ENCODE data around the gene GALNTL6.

The GALNTL6 gene

GRCh38 chr4:171928336-171928735 is 115.1 kb downstream of the GALNTL6 start:
- TF ChIP-seq POLR2A (IDR thresholded peaks at IDR 0.05; ENCODE audit: low read depth, low read length): no peak
- DNase-seq (ENCODE audit: insufficient read length, low spot score) (no peak), FAIRE-seq (no peak)

- FAIRE-seq (no peak), DNase-seq (ENCODE audit: insufficient read length, low spot score) (no peak)
- no peak for TF ChIP-seq POLR2A (IDR thresholded peaks at IDR 0.05; ENCODE audit: low read depth, low read length)
Measured at GRCh38 chr4:171929477-171929876, 116.3 kb downstream of the GALNTL6 start.

GRCh38 chr4:171929907-171930306 is 116.7 kb downstream of the GALNTL6 start:
- no peak for TF ChIP-seq POLR2A (IDR thresholded peaks at IDR 0.05; ENCODE audit: low read depth, low read length)
- FAIRE-seq (no peak), DNase-seq (ENCODE audit: insufficient read length, low spot score) (no peak)

- DNase-seq (ENCODE audit: insufficient read length, low spot score) (no peak), FAIRE-seq (no peak)
- TF ChIP-seq POLR2A (IDR thresholded peaks at IDR 0.05; ENCODE audit: low read depth, low read length): no peak
Measured at GRCh38 chr4:171932238-171932637, 119.0 kb downstream of the GALNTL6 start.

- TF ChIP-seq POLR2A (IDR thresholded peaks at IDR 0.05; ENCODE audit: low read depth, low read length): no peak
- no peak for FAIRE-seq
- DNase-seq (ENCODE audit: insufficient read length, low spot score): no peak
Measured at GRCh38 chr4:171940656-171941055, 127.5 kb downstream of the GALNTL6 start.

- no peak for DNase-seq (ENCODE audit: insufficient read length, low spot score)
- TF ChIP-seq POLR2A (IDR thresholded peaks at IDR 0.05; ENCODE audit: low read depth, low read length): no peak
- no peak for FAIRE-seq
Measured at GRCh38 chr4:171947400-171947799, 134.2 kb downstream of the GALNTL6 start.

- DNase-seq (ENCODE audit: insufficient read length, low spot score) (no peak), FAIRE-seq (no peak)
- TF ChIP-seq POLR2A (IDR thresholded peaks at IDR 0.05; ENCODE audit: low read depth, low read length): no peak
Measured at GRCh38 chr4:171948038-171948437, 134.8 kb downstream of the GALNTL6 start.

- no peak for TF ChIP-seq POLR2A (IDR thresholded peaks at IDR 0.05; ENCODE audit: low read depth, low read length)
- DNase-seq (ENCODE audit: insufficient read length, low spot score): no peak
- no peak for FAIRE-seq
Measured at GRCh38 chr4:171954650-171955049, 141.4 kb downstream of the GALNTL6 start.

- FAIRE-seq (no peak), DNase-seq (ENCODE audit: insufficient read length, low spot score) (no peak)
- TF ChIP-seq POLR2A (IDR thresholded peaks at IDR 0.05; ENCODE audit: low read depth, low read length): no peak
Measured at GRCh38 chr4:171956678-171957077, 143.5 kb downstream of the GALNTL6 start.

- no peak for FAIRE-seq
- no peak for TF ChIP-seq POLR2A (IDR thresholded peaks at IDR 0.05; ENCODE audit: low read depth, low read length)
- DNase-seq (ENCODE audit: insufficient read length, low spot score): no peak
Measured at GRCh38 chr4:171962110-171962509, 148.9 kb downstream of the GALNTL6 start.

GRCh38 chr4:171966356-171966755 is 153.2 kb downstream of the GALNTL6 start:
- DNase-seq (ENCODE audit: insufficient read length, low spot score) (no peak), FAIRE-seq (no peak)
- TF ChIP-seq POLR2A (IDR thresholded peaks at IDR 0.05; ENCODE audit: low read depth, low read length): no peak

- no peak for TF ChIP-seq POLR2A (IDR thresholded peaks at IDR 0.05; ENCODE audit: low read depth, low read length)
- FAIRE-seq (no peak), DNase-seq (ENCODE audit: insufficient read length, low spot score) (no peak)
Measured at GRCh38 chr4:171978216-171978615, 165.0 kb downstream of the GALNTL6 start.

- DNase-seq (ENCODE audit: insufficient read length, low spot score) (no peak), FAIRE-seq (no peak)
- TF ChIP-seq POLR2A (IDR thresholded peaks at IDR 0.05; ENCODE audit: low read depth, low read length): no peak
Measured at GRCh38 chr4:171979461-171979860, 166.3 kb downstream of the GALNTL6 start.

GRCh38 chr4:171981185-171981584 is 168.0 kb downstream of the GALNTL6 start:
- DNase-seq (ENCODE audit: insufficient read length, low spot score): no peak
- FAIRE-seq: no peak
- no peak for TF ChIP-seq POLR2A (IDR thresholded peaks at IDR 0.05; ENCODE audit: low read depth, low read length)

GRCh38 chr4:171983935-171984805 is 171.0 kb downstream of the GALNTL6 start:
- no peak for TF ChIP-seq POLR2A (IDR thresholded peaks at IDR 0.05; ENCODE audit: low read depth, low read length)
- FAIRE-seq: no peak
- no peak for DNase-seq (ENCODE audit: insufficient read length, low spot score)

Data from H54 (cell line).